ENCODE measurements around the gene DYNC1I2. TPM values are rescaled to one million over a fixed set of nuclear protein-coding genes. Genes with fewer than 3 reads are reported as not detected.
"Not testable (repeated sequence)": the region's sequence is repeated elsewhere in the genome, so short reads cannot be mapped to it uniquely, and the experiment has no call there.

The DYNC1I2 gene
- total RNA-seq, 1 experiment from 2014 or later: 62.9 TPM

DNA sequence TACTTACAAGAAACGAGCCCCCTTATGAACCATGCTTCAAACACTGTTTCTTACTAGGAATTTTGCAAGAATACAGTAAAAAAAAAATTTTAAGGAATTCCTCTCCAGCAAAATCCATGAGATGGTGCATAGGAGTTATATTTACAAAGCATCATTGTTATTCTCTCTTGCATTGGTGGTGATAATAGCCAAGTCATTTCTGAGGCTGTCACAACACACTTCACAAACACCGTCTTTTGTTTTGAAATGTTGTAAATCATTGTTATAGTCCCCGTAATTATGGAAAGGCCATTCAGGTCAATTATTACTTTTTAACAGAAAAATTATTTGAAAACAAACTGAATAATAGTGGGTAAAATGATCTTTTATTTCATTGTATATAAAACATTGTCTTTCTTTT is 60.1 kb downstream of the DYNC1I2 start:
- no peak for DNase-seq
- no peaks in the 10 kb centered on the region for H3K27me3 ChIP-seq (replicated peaks; ENCODE audit: control insufficient read depth, insufficient read depth, low read length)
- H3K9me3 ChIP-seq: no peaks in the 10 kb centered on the region
- intact Hi-C loops (cut with micrococcal nuclease; ENCODE audit: unreplicated experiment): no loop called here
- ChIA-PET CTCF (no interaction called here), POLR2A (no interaction called here)
- no TSS peak for BruUV-seq (replicated peaks)
- no peaks in the 10 kb centered on the region; the same call in 1 of the 2 replicates for H3K36me3 ChIP-seq (ENCODE audit: control insufficient read depth, insufficient read depth, low read length)
- H3K36me3 Mint-ChIP-seq (ENCODE audit: insufficient read depth, unreplicated experiment): peaks cover 15% of the 10 kb centered on the region
- no peak overlapping the region for H3K27ac Mint-ChIP-seq (ENCODE audit: unreplicated experiment)
- no peaks in the 10 kb centered on the region for H3K4me1 Mint-ChIP-seq (ENCODE audit: low read depth, unreplicated experiment)
- H3K9me3 Mint-ChIP-seq (ENCODE audit: unreplicated experiment): no peaks in the 10 kb centered on the region
- H3K27me3 Mint-ChIP-seq (ENCODE audit: insufficient read depth, unreplicated experiment): no peaks in the 10 kb centered on the region
- TF ChIP-seq CTCF (IDR thresholded peaks at IDR 0.05; ENCODE audit: insufficient read depth in 1 of 2, low read depth in 1 of 2, low read length in 1 of 2, severe bottlenecking in 1 of 2, unreplicated experiment in 1 of 2): no peak
- no peak overlapping the region for H3K4me3 ChIP-seq (ENCODE audit: low read depth, low read length)
- H3K4me3 Mint-ChIP-seq (ENCODE audit: unreplicated experiment): no peak overlapping the region
- H3K4me1 ChIP-seq: no peaks in the 10 kb centered on the region

DNA sequence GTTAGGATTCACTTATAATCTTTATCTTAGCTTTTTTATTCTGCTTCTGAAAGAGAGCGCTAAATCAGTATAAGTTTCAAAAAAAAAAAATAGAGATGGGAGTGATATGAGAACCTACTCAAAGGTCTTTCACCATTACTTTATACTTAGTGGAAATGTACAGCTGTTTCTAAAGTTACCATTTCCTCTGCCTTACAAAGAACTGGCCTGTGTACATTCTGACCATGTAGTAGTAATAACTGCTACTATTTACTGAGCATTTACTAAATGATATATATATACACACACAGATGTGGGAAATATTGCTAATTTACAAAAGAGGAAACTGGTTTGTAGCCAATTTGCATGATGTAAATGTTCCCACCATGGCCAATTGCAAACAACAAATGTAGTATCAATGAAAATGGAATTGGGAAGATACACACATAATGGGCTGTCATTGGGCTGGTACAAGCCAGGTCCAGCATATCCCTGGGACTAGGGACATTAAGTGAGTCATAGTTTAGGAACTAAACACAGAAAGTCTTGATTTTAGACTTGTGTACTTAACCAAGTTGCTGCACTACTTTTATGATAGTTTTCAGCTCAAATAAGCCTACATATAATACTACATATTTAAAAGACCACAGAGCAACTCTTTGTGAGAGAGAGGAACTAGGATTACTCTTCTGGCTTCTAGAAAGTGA is 67.1 kb downstream of the DYNC1I2 start:
- POLR2A ChIA-PET: no interaction called here
- no peaks in the 10 kb centered on the region for H3K4me1 Mint-ChIP-seq (ENCODE audit: low read depth, unreplicated experiment)
- H3K9me3 ChIP-seq: no peaks in the 10 kb centered on the region
- H3K4me1 ChIP-seq: no peaks in the 10 kb centered on the region
- no peak overlapping the region for H3K27ac Mint-ChIP-seq (ENCODE audit: unreplicated experiment)
- H3K4me3 Mint-ChIP-seq (ENCODE audit: unreplicated experiment): no peak overlapping the region
- no TSS peak for BruUV-seq (replicated peaks)
- H3K27me3 ChIP-seq (replicated peaks; ENCODE audit: control insufficient read depth, insufficient read depth, low read length): no peaks in the 10 kb centered on the region
- H3K36me3 Mint-ChIP-seq (ENCODE audit: insufficient read depth, unreplicated experiment): peaks cover 37% of the 10 kb centered on the region
- H3K4me3 ChIP-seq (ENCODE audit: low read depth, low read length): no peak overlapping the region
- CTCF ChIA-PET: no interaction called here
- DNase-seq: no peak
- H3K27me3 Mint-ChIP-seq (ENCODE audit: insufficient read depth, unreplicated experiment): no peaks in the 10 kb centered on the region
- intact Hi-C loops (cut with micrococcal nuclease; ENCODE audit: unreplicated experiment): no loop called here
- TF ChIP-seq CTCF (IDR thresholded peaks at IDR 0.05; ENCODE audit: insufficient read depth in 1 of 2, low read depth in 1 of 2, low read length in 1 of 2, severe bottlenecking in 1 of 2, unreplicated experiment in 1 of 2): no peak
- H3K9me3 Mint-ChIP-seq (ENCODE audit: unreplicated experiment): no peaks in the 10 kb centered on the region
- H3K36me3 ChIP-seq (ENCODE audit: control insufficient read depth, insufficient read depth, low read length): no peaks in the 10 kb centered on the region

- H3K27me3 Mint-ChIP-seq (ENCODE audit: insufficient read depth, unreplicated experiment); H3K4me1 Mint-ChIP-seq (ENCODE audit: low read depth, unreplicated experiment); DNase-seq; intact Hi-C loops (cut with micrococcal nuclease; ENCODE audit: unreplicated experiment); H3K27ac Mint-ChIP-seq (ENCODE audit: unreplicated experiment); H3K36me3 ChIP-seq (ENCODE audit: control insufficient read depth, insufficient read depth, low read length); H3K9me3 ChIP-seq; H3K4me3 ChIP-seq (ENCODE audit: low read depth, low read length); BruUV-seq (replicated peaks); H3K4me1 ChIP-seq; H3K9me3 Mint-ChIP-seq (ENCODE audit: unreplicated experiment); H3K27me3 ChIP-seq (replicated peaks; ENCODE audit: control insufficient read depth, insufficient read depth, low read length); CTCF ChIA-PET; H3K4me3 Mint-ChIP-seq (ENCODE audit: unreplicated experiment); POLR2A ChIA-PET: not testable (repeated sequence)
- H3K36me3 Mint-ChIP-seq (ENCODE audit: insufficient read depth, unreplicated experiment): peaks cover 41% of the 10 kb centered on the region
Measured at GRCh38 chr2:171758762-171759161, 71.5 kb downstream of the DYNC1I2 start.

GRCh38 chr2:171761176-171761575 is 73.9 kb downstream of the DYNC1I2 start:
- POLR2A ChIA-PET; intact Hi-C loops (cut with micrococcal nuclease; ENCODE audit: unreplicated experiment); H3K4me1 ChIP-seq; H3K9me3 Mint-ChIP-seq (ENCODE audit: unreplicated experiment); H3K27me3 ChIP-seq (replicated peaks; ENCODE audit: control insufficient read depth, insufficient read depth, low read length); H3K9me3 ChIP-seq; H3K27ac Mint-ChIP-seq (ENCODE audit: unreplicated experiment); H3K27me3 Mint-ChIP-seq (ENCODE audit: insufficient read depth, unreplicated experiment); DNase-seq; H3K36me3 ChIP-seq (ENCODE audit: control insufficient read depth, insufficient read depth, low read length); H3K4me3 Mint-ChIP-seq (ENCODE audit: unreplicated experiment); BruUV-seq (replicated peaks); H3K4me1 Mint-ChIP-seq (ENCODE audit: low read depth, unreplicated experiment); H3K4me3 ChIP-seq (ENCODE audit: low read depth, low read length): not testable (repeated sequence)
- peaks cover 28% of the 10 kb centered on the region for H3K36me3 Mint-ChIP-seq (ENCODE audit: insufficient read depth, unreplicated experiment)
- CTCF ChIA-PET: interaction anchor here (0.6 kb wide), 2 partner anchors 164 to 471 kb away, joined by 5 read pairs; no protein-coding TSS in a partner anchor

Data from Caco-2 (cell line).